NCI-H460 (cell line): Measurements from ENCODE around the gene PURB. TPM values are rescaled to one million over a fixed set of nuclear protein-coding genes. Genes with fewer than 3 reads are reported as not detected.
"Not testable (repeated sequence)": the region's sequence is repeated elsewhere in the genome, so short reads cannot be mapped to it uniquely, and the experiment has no call there.

Experiments
- DNase-seq: peaks from one replicate; pipeline ENCODE4 v3.0.0-alpha.2; 2016; ENCODE audit warnings: low read depth; ENCODE audit errors: extremely low read depth
- polyA plus RNA-seq: library from polyadenylated mRNA; depleted of rRNA; stranded (reverse); fragments of >200 nt; gene quantifications from 2 replicates; pipeline ENCODE4 v1.2.3, GENCODE V29; 2014; cell fraction: nucleus; rRNA removed
- total RNA-seq: library from RNA; depleted of rRNA; stranded (reverse); fragments of >200 nt; shearing (Covaris generic); gene quantifications from 2 replicates; pipeline ENCODE4 v1.2.3, GENCODE V29; 2014; rRNA removed

PURB gene
- total RNA-seq, result 16.2 and 17.9 TPM in 2 replicates
- polyA plus RNA-seq, result 22.9 and 29.4 TPM in 2 replicates

GRCh38 chr7:44885394-44886317, at the start of gene PURB:
Gene PURB (minus strand): TSS chr7:44885530. CDS start chr7:44885348, 182 bp downstream.
- DNase-seq, result peak; percentile 97

- no peak for DNase-seq
These were observed 49.7 kb upstream of the PURB start for GRCh38 chr7:44935016-44935415.

GRCh38 chr7:44934510-44934909, 49.2 kb upstream of the PURB start:
- DNase-seq, result not testable (repeated sequence)

DNA sequence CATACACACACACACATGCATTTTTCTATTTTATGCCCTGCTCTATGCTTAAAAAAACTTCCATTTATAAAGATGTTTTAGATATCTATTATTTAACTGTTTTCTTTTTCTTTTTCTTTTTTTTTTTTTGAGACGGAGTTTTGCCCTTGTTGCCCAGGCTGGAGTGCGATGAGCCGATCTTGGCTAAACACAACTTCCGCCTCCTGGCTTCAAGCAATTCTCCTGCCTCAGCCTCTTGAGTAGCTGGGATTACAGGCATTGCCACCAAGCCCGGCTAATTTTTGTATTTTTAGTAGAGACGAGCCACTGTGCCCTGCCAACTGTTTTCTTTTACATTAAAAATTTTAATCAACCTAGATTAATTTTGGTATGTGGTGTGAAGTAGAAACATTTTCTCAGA, 45.6 kb upstream of the PURB start:
- no peak for DNase-seq

DNA sequence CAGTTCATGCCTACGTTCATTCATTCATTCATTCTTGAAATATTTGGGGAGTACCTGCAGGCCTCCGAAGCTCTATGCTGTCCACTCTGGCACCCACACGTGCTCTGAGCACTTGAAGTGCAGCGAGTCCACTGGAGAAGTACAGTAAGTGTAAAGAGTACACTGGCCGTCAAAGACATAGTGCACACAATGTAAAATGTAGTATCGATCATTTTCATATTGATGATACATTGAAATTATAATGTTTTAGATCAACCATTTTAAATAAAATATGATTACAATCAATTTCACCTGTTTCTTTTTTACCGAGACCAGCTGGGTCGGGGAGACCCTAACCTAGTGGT, 37.0 kb upstream of the PURB start:
- no peak for DNase-seq

- peak; percentile 78 for DNase-seq
These were observed 36.4 kb upstream of the PURB start for GRCh38 chr7:44921607-44922350.

DNA sequence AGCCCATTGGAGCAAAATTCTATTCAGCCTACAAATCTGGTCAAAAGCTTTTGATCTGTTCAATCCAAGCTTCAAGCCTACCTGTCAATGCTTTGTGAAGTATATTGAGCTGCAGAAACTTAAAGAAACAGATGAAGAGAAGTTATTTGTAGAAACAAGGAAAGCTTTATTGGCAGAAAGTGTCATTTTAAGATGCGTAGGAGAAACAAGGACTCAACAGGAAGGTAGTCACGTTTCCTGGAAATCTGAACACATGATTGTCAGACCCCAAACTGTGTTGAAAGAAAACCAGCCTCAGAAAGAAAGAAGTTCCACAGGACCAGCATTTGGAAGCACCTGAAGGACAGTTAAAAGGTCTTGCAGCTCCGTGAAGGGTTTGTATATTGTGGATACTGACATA, 34.8 kb upstream of the PURB start:
- no peak for DNase-seq

DNA sequence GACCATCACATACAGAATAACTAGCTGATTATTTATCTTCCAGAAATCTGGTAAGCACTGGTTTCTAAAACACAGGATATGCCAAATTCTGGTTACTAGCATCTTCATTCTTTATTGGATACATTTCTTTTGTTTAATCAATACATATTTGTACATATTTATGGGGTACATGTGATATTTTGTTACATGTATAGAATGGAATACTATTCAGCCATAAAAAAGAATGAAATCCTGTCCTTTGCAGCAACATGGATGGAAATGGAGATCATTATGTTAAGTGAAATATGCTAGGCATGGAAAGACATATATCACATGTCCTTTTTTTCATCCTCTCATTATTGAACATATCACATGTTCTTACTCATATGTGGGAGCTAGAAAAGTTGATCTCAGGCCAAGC, 32.7 kb upstream of the PURB start:
- no peak for DNase-seq

DNA sequence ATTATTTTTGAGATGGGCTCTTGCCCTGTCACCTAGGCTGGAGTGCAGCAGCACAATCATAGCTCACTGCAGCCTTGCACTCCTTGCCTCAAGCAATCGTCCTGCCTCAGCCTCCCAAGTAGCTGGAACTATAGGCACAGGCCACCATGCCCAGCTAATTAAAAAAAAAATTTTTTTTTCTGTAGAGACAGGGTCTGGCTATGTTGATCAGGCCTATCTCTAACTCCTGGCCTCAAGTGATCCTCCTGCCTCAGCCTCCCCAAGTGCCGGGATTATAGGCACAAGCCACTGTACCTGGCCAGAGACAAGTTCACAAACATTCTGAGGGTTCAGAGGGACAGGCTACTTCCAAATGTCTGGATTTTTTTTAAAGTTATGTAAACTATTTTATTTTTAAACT, 32.1 kb upstream of the PURB start:
- no peak for DNase-seq

DNA sequence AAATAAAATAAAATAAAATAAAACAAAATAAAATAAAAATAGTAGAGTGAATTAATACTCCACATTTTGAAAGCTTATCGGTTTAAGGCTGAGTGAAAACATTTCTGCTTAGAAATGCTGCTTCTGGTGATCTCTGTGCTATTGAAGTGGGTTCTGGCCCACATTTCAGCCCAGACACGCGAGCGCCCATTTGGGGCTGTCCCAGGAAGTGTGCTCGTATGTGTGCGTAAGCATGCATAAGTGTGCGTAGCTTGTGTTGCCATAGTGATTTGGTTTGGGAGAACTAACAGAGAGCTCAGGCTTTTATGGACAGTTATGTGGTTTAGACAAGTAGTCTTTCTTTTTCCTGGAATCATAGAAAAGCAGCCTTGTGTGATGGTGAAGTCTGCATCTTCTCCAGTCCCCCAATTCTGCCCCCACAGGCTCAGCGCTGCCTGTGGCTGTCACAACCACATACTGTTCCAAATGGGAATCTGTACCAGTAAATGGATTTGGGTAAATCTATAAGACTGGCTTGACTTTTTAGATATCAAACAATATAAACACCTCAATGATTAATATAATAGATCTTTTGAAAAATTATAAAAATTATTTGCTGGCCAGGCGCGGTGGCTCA, 29.8 kb upstream of the PURB start:
- no peak for DNase-seq

GRCh38 chr7:44912775-44913347, 27.5 kb upstream of the PURB start:
- DNase-seq, result no peak

DNA sequence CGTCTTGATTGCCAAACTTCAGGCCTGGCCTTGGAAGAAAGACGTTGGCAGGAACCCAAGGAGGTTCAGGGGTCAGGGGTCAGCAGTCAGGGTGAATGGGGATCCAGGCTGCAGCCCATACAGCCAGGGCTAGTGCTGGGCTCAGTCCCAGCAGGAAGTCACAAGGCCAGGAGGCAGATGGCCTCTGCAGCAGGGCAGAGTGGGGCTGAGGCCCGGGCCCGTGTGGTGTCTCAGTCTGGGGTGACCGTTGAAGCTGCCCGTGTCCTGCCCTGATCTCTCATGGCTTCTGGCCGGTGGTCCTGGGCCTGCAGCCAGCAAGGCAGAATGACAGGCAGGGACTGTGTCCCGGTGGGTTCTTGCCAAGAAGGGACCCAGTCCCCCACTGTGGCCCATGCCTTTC, 26.6 kb upstream of the PURB start:
- no peak for DNase-seq

GRCh38 chr7:44909596-44910389, 24.5 kb upstream of the PURB start:
- DNase-seq, result no peak

- DNase-seq, result no peak
These were observed 21.6 kb upstream of the PURB start for GRCh38 chr7:44906965-44907364.

DNA sequence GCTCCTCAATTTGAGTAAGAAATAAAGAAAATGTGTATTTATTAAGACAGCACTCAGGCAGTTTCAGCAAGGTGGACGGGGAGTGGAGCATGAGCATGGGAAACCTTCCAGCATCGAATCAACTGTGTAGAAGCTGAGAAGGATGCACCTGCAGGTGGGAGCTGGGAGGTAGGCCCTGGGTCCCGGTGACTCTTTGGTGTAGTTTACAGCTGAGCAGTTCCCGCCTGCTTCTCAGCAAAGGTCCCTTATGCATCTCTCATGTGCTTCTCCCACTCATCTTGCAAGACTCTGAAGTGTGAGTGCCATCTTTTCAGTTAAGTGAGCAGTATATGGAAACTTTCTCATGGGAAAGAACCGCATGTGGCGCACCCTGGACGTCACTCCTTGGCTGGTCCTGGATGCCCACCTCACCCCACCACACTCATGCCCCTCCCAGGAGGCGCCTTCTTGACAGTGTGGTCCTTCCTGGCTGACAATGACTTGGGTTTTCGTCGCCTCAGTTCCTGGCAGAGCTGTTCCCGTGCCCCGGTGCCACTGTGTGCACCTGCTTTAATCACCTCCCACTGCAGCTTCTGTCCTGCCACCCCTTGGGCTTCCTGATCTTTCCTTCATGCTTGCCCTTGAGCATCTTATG, 19.8 kb upstream of the PURB start:
- DNase-seq, result no peak

GRCh38 chr7:44899443-44899842, 14.1 kb upstream of the PURB start:
- no peak for DNase-seq

DNA sequence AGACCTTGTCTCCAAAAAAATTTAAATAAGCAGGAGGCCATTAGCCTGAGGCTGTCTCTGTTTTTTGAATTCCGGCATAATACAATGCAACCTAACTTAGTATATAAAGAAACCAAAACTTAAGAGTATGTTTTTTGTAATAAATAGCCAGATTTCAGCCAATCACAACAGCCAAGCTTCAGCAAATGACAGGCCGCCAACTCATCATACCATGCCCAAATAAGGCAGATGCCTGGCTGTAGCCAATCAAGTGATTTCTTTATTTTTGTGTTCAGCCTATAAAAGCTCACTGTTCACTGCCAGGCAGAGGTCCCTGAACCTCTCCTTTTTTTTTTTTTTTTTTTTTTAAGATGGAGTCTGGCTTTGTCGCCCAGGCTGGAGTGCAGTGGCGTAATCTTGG, 12.7 kb upstream of the PURB start:
- DNase-seq, result no peak

GRCh38 chr7:44897309-44897708, 12.0 kb upstream of the PURB start:
- no peak for DNase-seq

DNA sequence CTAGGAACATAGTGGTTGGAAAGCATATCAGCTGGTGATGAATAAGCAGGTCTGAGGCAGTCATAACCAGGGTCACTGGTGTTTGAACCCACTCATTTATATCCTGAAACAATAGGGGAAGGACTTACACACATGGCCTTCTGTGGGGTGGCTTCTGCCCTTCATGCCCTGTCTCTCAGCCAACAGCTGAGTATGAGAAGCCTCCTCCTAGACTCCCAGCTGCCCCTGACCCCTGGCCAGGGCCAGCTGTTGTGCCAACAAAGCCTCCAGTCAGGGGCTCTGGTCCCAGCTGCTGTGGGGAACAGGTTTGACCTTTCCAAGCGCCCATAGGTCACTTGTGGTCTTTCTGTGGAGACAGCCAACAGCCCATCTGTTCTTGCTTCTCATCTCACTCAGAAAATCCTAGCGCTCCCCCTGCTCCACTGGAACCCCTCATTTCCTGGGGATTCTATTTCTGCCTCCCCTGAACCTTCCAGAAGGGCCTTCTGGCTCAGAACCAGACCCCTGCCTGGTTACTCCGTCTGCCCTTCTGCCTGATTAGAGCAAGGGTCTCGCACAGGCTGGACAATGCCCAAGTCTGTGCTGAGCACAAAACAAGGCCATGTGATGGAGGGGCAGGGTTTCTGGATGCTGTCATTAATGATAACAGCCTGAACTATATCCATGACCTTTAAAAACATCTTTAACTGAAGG, 9.7 kb upstream of the PURB start:
- DNase-seq, result no peak
